SK-N-SH (cell line): Measurements from ENCODE around the gene PDGFC.
A peak's percentile ranks its signal among the peaks of the same experiment; 100 is the strongest.

ENCODE experiments used
- EP300 ChIP-seq, 2 experiments: IDR thresholded peaks; 2 replicates each; pipeline versions ENCODE4 v1.4.0 to v1.6.1; 2012; ENCODE audit warnings: borderline replicate concordance in 1 of 2, low read depth in 1 of 2, low read length in 1 of 2
- GATA2 ChIP-seq: sonication (generic); formaldehyde crosslinking; IDR thresholded peaks from 2 replicates; pipeline ENCODE4 v1.5.0; 2020; ENCODE audit warnings: mild to moderate bottlenecking, missing genetic modification reagents
- JUND ChIP-seq: IDR thresholded peaks from 2 replicates; pipeline ENCODE4 v1.4.0; 2012
- POLR2AphosphoS5 ChIP-seq: IDR thresholded peaks from 2 replicates; pipeline ENCODE4 v1.6.1; 2012; ENCODE audit warnings: low read depth, low read length
- TCF12 ChIP-seq: IDR thresholded peaks from 2 replicates; pipeline ENCODE4 v1.4.0; 2012
- TF ChIP-seq, protein P1 (sequence below): fragments of 200-600 bp; sonication (generic); IDR thresholded peaks from 2 replicates; pipeline ENCODE4 v1.6.1; 2017; ENCODE audit warnings: antibody characterized with exemption, mild to moderate bottlenecking, moderate library complexity

DNA sequence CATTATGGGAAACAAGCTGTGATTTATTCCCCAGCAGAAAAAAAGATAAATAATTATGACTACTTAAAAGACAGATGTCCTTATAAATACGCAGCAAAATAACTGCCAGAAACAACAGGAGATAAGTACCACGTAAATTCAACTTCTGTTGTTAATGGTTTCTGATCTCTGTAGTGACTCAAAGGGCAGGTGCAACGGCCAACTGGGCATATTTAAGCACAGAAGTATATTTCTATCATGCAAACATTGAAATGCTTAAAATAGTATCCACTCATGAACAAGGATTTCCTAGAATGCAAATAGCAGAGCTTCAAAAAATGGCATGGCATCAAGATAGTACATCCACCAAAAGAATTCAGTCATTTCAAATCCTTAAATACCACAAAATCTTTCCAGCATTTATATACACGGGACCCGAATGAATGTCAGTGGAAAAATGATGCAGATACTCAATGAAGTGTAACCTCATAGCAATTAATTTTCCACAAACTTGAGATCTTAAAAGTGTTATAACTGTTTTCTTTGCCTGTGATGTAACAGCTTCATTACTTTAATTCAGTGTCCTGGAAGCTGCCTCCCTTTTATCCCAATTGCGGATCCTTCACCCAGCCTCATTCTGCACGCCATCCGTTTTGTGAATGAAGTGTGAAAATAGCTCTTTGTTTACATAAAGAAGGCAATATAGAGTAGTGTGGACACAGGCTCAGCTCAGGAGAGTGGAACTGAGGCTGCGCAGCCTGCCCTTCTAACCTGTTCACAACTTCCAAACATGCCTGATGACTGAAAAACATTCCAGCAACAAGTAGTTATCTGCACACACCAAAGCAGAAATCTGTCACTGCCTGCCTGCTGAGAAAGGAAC, 10.2 kb downstream of the PDGFC start:
- TF ChIP-seq TCF12 = 0 out of 2 replicates have a peak, but pooled peaks have one; percentile 12
- TF ChIP-seq, protein P1, sequence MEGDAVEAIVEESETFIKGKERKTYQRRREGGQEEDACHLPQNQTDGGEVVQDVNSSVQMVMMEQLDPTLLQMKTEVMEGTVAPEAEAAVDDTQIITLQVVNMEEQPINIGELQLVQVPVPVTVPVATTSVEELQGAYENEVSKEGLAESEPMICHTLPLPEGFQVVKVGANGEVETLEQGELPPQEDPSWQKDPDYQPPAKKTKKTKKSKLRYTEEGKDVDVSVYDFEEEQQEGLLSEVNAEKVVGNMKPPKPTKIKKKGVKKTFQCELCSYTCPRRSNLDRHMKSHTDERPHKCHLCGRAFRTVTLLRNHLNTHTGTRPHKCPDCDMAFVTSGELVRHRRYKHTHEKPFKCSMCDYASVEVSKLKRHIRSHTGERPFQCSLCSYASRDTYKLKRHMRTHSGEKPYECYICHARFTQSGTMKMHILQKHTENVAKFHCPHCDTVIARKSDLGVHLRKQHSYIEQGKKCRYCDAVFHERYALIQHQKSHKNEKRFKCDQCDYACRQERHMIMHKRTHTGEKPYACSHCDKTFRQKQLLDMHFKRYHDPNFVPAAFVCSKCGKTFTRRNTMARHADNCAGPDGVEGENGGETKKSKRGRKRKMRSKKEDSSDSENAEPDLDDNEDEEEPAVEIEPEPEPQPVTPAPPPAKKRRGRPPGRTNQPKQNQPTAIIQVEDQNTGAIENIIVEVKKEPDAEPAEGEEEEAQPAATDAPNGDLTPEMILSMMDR = no peak
- no peak for TF ChIP-seq EP300 (IDR thresholded peaks at IDR 0.05; ENCODE audit: borderline replicate concordance in 1 of 2, low read depth in 1 of 2, low read length in 1 of 2)
- TF ChIP-seq JUND = no peak
- TF ChIP-seq GATA2 (CRISPR knock-in tag) = no peak
- TF ChIP-seq POLR2AphosphoS5 = no peak
